Measurements from ENCODE around the gene HJV.
A peak's percentile ranks its signal among the peaks of the same experiment; 100 is the strongest.

Gene HJV

DNA sequence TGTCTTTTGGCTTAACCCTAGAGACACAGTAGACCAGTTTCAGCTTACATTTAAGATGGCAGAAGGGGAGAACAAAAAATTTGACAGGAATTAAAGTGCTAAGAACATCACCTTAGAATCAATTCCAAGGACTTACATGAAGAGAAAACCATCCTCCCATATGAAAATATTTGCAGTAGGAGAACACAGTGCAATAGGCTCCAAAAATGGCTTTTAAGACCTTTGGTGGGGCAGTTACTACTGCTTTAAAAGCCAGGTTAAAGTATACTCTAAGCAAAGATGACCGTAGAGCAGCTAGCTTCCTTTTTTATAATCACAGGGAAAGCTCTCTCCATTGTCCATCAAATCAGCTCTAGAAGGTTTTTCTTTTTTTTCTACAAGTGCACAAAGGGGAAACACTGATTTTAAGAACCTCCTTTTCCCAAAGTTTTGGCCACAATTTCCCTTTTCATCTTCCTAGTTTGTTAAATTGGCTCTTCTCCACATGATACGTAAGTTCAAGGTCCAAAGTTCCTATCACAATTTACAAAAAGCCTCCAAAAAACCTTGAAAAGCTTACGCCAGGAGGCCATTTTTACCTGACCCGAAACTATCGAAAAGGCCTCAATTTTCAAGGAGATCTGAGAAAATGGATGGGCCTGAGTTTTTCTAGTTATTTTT, 28.4 kb downstream of the HJV start:
- DNase-seq (ENCODE audit: low read depth): no peak

DNA sequence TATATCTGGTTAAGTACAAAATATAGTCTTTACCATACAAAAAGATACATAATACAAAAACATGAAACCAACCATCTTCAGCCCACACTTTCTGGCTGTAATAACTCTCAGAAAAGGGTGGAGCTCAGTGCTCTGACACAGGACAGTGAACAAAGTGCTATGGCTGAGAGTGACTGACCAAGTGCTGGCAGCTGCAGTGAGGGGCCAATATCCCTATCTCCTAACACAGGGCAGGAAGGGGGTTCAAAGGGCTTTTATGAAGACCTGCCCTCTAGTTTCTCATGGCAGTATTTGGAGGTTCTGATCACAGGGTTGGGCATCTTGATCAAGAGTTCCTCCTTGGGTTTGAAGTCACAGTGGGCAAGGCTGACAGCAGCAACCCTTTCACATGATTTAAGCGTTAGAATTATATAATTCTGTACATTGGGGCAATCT, 29.0 kb downstream of the HJV start:
- no peak for DNase-seq (ENCODE audit: low read depth)

DNA sequence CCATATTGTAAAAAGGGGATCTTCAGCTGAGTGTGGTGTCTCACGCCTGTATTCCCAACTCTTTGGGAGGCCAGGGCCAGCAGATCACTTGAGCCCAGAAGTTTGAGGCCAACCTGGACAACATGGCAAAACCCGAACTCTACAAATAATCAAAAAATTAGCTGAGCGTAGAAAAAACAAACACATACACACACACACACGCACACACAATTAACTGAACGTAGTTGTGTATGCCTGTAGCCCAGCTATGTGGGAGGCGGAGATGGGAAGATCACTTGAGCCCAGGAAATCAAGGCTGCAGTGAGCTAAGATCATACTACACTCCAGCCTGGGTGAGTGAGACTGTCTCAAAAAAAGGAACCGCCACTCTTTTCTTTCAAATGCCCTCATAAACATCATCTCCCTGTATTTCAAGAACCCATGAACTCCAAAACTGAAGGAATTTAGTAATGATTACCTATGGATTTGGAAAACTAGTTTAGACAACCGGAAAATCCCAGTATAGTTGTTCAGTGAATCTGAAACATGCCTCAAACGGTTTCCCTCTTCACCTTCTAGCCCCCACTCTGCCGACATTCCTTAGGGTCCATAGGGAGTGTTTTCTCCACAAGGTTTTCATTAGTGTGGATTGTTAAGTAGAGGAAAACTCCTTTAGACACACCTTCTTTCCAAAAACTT, 29.7 kb downstream of the HJV start:
- DNase-seq (ENCODE audit: low read depth): no peak

DNA sequence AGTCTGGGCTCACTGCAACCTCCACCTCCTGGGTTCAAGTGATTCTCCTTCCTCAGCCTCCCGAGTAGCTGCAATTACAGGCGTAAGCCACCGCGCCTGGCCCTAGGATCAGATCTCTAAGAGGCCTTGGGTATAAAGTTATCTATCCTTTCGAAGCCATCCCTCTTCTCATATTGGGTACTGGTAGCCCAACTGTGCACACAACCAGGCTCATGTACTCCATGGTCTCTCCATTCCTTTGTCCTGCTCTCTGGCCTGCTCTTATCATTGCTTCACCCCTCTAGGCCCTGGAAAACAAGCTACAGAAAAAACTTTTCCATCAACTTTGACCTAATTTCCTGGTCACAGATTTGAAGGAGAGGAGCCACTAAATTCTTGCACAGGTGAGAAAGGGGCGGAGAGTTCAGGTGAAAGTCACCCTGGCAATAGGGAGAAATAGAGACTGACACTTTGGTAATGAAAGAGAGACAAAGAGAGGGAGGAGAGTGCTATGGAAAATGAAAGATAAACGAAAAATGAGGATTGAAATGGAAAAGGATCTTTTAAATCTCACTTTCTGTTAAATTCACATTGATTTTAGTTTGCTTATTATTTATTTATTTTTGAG, 31.2 kb downstream of the HJV start:
- no peak for DNase-seq (ENCODE audit: low read depth)

DNA sequence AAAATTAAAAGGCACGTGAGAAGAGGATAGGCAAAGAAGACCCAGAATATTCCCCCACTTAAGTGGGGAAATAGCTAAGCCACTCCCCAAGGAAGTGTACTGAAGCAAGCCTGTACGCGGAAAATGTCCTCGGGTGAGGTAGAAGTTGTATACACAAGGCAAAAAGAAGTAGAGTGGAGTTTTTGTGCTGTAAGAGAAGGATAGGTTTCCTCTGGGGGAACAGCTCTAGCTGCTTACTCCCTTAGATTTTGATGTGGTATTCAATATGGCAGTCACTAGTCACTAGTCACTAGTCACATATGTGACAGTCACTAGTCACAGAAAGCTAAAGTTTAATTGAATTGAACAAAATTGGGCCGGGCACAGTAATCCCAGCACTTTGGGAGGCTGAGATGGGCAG, 32.8 kb downstream of the HJV start:
- DNase-seq (ENCODE audit: low read depth): no peak

DNA sequence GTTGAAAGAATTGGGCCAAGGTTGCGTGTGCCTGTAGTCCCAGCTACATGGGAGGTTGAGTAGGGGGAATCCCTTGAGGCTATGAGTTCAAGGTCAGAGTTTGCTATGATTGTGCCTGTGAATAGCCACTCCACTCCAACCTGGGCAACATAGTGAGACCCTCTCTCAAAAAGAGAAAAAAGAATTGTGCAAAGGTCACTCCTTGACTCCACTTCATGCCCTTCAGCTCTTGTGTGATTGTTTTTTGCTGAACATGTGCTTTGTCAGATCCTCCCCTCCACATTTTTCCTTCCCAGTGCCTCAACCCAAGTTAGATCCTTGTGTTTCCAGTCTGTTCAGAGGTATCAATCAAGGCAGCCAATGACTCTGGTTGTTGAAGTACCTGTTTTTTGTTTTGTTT, 33.6 kb downstream of the HJV start:
- no peak for DNase-seq (ENCODE audit: low read depth)

DNA sequence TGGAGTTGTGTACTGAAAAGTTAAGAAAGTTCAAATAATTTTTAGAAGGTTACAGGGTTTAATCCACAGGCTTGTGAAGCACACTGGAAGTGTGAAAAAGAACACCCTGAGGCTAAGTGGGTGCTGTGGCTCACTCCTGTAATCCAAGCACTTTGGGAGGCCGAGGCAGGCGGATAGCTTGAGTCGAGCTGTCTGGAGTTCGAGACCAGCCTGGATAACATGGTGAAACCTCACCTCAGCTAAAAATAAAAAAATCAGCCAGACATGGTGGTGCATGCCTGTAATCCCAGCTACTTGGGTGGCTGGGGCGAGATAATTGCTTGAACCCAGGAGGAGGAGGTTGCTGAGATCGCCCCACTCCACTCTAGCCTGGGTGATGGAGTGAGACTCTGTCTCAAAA, 35.0 kb downstream of the HJV start:
- no peak for DNase-seq (ENCODE audit: low read depth)

DNA sequence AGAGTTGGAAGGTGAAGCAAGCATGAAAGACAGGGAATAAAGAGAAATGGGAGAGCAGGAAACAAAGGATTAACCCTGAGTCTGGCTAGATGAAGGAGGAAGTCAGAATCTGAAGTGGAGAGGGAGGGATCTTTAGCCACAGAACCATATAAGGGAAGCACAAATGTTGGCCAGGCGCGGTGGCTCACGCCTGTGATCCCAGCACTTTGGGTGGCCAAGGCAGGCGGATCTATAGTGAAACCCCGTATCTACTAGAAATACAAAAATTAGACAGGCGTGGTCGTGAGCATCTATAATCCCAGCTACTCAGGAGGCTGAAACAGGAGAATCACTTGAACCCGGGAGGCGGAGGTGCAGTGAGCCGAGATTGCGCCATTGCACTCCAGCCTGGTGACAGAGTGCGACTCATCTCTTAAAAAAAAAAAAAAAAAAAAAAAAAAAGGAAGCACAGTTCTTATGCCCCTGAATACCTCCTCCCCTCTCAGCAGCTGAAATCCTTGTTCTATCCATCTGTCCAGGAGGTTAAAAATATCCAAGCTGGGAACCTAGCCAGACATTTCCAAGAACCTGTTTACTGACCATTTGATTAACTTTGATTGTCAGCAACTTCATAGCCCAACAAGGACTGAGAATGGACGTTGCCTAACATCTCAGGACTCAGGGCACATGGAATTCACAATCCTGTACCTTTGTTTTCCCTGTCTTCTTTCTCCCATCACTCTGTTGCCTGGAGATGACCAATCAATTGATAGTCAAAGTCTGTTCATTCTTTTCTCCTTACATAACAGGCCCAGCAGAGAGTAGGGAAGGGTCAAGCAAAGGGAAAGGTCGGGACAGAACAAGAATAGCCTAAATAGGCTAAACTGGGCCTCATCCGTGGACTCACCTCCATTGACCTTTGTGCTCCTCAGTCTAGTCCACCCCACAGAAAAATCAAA, 35.8 kb downstream of the HJV start:
- peak; percentile 55 for DNase-seq (ENCODE audit: low read depth)

DNA sequence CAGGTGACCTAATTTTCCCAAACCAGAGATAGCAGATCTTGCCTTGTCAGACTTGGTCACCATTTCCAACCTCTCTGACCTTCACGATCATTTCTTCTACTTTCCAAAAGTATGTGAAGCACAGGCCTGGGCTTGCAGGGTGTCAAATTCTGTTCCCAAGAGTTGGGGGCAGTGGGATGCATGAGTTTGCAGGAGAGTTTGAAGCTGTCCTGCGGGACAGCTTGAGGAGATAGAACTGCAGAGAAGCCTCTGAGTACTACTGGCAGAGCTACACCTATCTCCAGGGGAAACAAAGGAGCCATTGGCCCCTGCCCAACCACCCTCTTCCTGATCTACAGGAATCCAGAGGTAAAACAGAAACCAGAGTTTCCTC, 36.4 kb downstream of the HJV start:
- no peak for DNase-seq (ENCODE audit: low read depth)

DNA sequence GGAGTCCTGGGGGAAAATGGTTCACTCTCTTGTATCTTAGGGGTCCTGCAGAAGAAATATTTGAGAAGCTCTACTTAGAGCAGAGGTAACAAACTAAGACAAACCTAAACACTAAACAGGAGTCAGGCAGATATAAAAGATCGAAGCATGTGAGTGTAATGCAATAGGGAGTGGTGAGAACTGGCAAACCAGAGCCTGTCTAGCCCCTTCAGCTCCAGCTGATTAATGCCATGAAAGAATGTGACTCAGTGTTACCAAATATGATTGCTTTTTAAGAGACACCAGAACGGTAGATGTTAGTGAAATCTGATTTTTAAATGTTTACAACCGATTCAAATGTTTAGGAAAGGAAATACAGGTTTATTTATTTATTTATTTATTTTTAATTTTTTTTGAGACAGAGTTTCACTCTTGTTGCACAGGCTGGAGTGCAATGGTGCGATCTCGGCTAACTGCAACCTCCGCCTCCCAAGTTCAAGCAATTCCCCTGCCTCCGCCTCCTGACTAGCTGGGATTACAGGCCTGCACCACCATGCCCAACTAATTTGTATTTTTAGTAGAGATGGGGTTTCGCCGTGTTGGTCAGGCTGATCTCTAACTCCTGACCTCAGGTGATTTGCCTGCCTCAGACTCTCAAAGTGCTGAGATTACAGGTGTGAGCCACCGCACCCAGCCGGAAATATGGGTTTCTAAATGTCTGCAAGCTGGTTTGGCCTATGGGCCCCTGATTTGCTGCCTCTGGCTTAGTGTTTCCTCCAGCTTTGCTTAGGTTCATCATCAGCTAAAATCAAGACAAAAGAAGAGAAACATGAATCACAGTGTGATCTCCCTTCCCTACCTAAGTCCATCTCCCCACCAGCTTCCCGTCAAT, 37.3 kb downstream of the HJV start:
- no peak for DNase-seq (ENCODE audit: low read depth)

DNA sequence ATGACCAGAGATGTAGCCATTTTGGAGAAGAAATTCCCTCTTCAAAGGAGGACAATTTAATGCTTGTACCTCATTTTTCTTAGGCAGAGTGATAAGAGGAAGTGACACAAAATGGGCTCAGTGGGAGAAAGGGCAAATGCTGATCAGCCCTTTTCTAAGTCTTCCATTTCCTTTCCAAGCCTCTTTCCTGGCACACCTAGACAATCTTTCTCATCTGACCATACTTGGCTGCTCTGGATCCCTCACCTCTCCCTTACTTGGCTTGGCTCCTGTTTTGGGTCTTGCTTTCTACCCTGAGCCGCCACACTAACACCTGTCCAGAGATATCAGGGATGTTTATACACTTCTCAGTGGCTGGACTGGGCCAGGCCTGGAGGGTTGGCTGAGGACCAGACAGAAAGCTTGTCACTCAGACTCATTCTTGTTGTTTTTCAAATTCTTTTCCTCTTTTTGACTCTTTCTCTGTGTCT, 38.3 kb downstream of the HJV start:
- DNase-seq (ENCODE audit: low read depth): no peak

DNA sequence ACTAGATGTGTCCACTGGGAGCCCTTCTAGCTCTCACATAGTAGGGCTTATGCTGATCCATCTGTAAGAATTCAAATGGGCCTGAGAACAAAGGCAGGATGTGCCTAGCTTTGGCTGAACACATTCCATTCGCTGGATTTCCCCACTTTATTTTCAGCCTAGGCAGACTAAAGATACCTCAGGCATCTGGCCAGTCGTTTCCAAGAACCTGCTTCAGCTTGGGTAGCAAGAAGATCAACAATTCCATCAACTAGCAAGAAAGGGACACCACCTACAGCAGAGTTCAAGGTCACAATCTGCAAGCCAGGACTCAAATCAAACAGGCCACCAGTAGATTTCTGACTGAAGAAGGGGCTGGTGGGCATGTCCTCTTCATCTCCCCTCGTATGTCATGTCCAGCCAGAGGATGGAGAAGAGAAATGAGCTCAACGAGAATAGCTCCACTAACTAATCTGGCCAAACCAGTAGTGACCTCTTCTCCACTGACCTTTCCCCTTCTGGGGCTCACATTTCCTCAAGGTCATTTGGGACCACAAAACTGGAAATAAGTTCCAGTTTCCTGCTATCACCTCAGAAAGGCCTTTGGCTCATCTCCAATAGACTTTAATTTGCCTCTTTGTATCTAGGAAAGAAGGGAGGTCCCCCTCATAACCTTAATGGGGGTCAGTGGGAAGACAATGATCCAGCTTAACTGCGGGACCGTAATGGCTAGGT, 39.4 kb downstream of the HJV start:
- DNase-seq (ENCODE audit: low read depth): no peak

DNA sequence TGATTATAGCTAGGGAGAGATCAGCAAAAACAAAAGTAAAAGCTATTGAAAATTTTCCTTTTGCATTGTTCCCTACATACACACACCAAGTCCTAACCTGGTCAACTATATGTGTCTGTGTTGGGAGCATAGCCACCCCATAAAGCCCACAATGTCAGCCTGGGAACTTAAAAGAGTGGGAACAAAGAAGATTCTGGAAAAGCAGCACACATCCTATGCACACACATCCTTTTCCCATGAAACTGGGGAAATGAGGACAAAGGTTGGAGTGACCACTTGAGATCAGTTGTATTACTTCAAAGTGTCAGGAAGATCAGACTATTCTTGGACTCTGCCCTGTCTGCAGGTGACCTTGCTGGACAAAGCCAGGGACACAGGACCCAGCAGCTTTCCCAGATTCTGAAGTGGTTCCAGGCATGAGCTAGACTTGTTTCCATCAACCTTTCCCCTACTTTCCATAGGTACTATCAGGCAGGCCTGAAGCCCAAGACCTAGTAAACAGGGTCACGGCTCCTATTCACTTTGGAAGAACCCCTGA, 41.0 kb downstream of the HJV start:
- DNase-seq (ENCODE audit: low read depth): no peak

DNA sequence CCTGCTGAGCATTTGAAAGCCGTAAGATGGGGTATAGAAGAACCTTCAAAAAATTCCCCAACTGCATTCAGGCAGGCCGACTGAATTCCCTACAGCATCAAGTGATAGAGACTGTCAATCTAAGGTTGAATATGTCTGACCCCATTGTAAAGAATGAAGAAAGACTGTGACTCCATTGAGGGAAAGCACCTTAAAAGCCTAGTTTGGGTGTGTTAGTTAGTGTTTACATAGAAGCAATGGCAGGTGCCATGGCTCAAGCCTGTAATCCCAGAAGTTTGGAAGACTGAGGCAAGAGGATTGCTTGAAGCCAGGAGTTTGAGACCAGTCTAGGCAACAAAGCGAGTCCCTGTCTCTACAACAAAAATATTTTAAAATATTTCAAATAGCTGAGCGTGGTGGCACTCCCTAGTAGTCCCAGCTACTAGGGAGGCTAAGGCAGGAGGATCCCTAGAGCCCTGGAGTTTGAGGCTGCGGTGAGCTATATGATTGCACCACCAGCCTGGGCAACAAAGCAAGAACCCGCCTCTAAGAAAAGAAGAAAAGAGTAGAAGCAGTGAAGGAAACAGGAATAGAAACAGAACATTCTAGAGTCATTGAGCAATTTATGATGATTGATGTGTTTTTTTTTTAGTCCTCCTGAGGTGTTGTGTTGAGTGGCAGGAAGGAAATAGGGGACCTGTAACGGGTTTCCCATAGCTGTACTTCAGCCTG, 41.6 kb downstream of the HJV start:
- no peak for DNase-seq (ENCODE audit: low read depth)

DNA sequence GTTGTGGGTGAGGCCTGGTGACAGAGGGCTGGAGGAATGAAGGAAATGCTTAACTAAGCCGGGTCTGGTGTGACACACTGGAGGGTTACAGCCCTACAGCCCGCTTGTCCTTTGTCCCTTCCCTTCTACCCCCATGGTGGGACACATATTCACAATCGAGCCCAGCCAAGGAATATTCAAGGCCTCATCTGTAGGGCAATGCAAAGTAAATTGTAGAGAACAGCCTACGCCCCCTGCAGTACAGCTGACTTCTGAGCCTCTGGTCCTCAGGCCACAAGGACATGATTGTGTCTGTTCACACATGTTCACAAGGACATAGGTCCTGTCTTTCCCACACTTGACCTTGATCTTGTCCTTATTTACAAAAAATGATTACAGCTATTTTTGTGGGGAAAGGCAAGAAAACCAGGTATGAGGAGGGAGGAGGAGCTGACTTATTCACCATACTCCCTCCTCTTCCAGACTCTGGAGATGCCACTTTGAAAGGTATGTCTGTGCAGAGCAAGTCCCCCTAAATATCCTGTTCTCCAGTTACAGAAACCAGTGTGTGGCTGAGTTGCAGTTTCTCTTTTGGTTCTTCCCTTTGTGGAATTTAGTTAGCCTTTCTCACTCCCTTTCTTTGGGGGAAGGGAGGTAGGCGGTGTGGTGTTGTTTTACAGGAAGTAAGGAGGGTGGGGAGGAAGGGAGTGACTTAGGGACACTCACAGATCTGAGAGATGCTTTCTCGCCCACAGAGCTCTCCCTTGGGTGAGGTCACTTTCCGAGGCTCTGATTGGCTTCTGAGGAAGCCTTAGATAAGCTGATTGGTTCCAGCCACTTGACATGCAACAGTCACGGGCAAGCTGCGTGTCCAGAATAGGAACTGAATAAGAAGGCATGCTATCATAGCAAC, 42.4 kb downstream of the HJV start:
- DNase-seq (ENCODE audit: low read depth): peak; percentile 100

DNA sequence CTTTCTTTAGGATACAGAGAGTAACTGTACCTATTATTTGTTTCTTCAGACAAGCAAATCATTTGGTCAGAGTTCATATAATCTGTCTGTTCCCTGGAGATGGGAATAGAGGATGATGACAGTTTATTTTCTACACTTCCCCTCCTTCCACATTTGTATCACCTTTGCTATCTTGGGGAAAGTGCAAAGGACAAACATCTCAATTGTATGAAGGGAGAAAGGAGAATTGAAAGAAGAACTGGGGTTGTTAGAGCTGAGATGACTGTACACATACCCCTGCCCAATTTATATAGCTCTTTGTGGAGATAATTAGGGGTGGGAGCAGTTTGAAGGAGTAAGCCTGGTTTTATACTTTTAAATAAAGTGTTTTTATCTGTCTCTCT, 43.1 kb downstream of the HJV start:
- no peak for DNase-seq (ENCODE audit: low read depth)

DNA sequence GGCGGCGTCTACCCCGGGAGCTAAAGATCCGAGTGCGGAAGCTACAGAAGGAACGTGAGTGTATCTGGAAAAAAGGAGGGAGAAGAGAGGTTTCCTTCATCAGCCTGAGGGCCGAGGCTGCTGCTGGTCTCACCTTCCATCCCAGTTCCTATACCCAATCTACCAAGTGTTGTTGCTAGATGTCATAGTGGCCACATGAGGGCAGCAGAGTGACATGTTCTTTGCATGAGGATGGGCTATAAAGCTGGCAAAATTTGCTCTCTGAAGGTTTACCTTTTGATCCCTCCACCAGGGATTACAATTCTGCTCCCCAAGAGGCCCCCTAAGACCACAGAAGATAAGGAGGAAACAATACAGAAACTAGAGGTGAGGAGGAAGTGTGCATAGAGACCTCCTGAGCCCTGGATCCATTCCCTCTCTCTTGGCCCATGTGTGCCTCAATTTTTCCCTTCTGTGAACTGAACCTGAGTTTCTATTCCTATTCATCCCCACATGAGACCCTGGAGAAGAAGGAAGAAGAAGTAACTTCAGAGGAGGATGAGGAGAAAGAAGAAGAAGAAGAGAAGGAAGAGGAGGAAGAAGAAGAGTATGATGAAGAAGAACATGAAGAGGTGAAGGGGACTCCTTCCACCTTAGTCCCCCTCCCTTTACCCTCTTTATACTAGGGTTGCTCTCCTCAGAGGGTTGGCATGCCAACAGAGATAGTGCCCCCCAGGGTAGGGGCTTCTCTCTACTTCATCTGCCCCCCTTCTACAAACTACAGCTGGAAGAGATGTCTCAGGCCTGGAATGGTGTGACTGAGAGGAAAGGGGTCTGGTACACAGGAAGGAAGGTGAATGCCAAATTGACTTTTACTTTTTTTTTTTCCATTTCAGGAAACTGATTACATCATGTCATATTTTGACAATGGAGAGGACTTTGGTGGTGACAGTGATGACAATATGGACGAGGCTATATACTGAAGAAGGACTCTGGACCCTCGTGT, 43.8 kb downstream of the HJV start:
- peak; percentile 87 for DNase-seq (ENCODE audit: low read depth)

DNA sequence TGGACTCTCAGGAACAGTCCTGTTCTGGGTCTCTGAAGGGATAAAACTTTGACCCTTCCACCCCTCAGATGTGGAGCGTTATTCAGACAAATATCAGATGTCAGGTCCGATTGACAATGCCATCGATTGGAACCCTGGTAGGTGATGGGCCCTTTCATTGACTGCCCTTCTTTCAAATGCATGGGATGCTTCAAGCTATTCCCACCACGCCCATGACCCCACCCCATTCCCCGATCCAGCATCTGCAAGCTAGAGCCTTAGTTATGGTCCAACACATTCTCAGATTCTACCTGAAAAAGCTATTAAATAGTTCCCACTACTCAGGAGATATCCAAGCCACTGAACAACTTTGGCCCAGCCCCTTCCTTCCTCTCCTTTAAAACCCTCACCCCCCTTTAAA, 44.5 kb downstream of the HJV start:
- no peak for DNase-seq (ENCODE audit: low read depth)

All from ELR (cell line).